Inflammatory macrophage treated with lipopolysaccharide for 1 hour (primary cell): ENCODE measurements around the gene VTI1A.
"Not testable (repeated sequence)": the region's sequence is repeated elsewhere in the genome, so short reads cannot be mapped to it uniquely, and the experiment has no call there.

Experiments
- DNase-seq, 2 donors: peaks; one replicate each; pipeline ENCODE4 v3.0.0-alpha.2; 2020 to 2022

Gene VTI1A

GRCh38 chr10:112507988-112508387 lies 61.0 kb downstream of the VTI1A start:
- DNase-seq, result no peak

DNA sequence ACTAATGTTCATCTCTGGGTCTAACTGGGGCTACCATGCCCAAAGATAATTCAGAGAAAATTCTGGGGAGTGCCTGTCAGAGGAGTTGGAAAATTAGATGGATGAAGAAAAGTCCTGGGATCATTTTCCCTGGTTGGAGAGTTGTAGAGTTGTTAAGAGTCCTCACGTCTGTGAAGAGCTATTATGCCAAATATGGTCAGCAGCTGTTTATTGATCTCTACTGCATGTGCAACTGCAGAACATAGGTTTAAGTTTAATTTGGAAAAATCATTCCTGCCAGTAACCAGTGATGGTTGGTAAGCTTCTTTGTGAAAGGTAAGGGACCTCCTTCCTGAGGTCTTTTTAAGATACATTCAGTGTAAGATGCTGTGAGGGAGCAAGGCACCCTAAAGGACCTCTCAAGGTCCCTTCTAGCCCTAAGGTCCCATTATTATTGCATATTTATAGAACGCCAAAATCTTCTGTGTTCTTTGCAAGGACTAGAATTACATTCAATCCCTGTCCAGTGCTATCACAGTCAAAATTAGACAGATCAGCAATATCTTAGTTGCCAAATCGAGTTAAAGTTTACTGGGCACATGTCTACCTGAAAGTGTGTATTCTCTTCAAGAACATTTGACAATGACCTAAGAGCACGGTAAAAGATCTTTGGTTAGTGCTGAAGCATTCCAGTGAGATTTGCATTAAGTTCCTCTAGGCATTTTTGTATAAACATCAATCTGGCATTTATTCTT lies 62.7 kb downstream of the VTI1A start:
- DNase-seq, result no peak

DNA sequence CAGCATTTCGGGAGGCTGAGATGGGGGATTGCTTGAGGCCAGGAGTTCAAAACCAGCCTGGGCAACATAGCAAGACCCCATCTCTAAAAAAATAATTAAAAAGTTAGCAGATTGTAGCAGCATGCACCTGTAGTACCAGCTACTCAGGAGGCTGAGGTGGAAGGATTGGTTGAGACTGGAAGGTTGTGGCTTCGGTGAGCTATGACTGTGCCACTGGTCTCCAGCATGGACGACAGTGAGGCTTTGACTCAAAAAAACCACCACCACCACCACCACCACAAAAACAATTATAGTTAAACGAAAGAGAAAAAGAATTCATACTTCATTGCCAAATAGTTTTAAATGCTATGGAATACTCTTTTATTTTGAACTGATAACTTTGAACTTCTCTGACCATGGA lies 63.4 kb downstream of the VTI1A start:
- DNase-seq, result no peak

- DNase-seq, result no peak
Measured at GRCh38 chr10:112512294-112512693, 65.3 kb downstream of the VTI1A start.

- DNase-seq, result no peak
Measured at GRCh38 chr10:112515126-112515525, 68.1 kb downstream of the VTI1A start.

DNA sequence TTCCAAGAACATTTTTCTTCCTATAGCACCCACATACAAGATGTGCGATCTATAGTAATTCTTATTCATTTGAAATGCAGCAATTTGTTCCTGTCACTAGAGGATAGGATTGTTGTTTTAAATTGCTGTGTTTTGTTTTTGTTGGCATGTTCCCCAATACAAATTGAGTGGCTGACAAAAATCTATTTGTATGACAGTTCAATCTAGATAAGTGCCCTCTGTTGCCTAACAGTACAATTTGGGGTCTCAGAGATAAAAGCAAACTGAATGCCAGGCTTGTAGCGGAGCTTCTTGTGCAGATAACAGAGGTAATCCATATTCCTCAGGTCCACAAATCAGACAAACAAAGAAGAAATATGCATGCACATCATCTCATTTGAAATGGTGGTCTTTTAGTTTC lies 68.8 kb downstream of the VTI1A start:
- no peak for DNase-seq

GRCh38 chr10:112517451-112517862 lies 70.4 kb downstream of the VTI1A start:
- DNase-seq, result no peak

GRCh38 chr10:112519133-112519761 lies 72.2 kb downstream of the VTI1A start:
- DNase-seq, result no peak

- no peak for DNase-seq
Measured at GRCh38 chr10:112520914-112521313, 73.9 kb downstream of the VTI1A start.

DNA sequence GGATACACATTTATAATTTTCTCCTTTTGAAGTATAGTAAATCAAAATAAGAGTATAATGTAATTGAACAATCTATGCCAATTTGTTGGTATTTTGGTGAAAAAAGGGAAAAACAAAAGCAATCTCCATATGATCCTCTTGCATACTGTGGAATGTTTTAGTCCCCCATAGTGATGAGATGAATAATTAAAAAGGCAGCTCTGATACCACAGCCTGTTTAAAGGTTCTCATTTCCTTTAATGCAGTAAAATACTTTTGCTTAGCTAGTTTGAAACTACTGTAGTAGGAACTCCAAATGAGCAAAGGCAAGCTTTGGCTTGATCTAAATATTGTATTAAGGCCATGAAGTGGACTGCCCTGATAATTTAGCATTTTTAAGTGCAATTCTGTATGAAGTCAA lies 77.6 kb downstream of the VTI1A start:
- DNase-seq, result no peak

GRCh38 chr10:112525200-112525599 lies 78.2 kb downstream of the VTI1A start:
- DNase-seq, result no peak

- DNase-seq, result no peak
Measured at GRCh38 chr10:112526139-112526538, 79.1 kb downstream of the VTI1A start.

GRCh38 chr10:112526906-112527305 lies 79.9 kb downstream of the VTI1A start:
- DNase-seq, result no peak

DNA sequence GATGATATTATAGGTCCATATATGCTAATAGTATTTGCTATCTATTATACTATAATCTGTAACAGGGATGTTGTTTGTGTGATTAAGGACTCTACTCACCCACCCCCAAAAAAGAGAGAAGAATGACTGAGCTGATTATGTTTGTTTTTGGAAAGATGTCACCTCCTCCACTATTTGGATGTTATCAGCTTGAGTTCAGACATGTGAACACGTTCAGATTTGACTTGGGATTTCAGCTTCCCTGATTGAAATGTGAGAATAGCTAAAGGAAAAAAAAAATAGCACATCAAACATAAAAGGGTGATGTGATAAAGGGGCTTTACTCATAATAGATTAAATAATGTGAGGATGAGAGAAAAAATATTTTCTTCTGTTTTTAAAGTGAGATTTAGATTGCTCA lies 81.2 kb downstream of the VTI1A start:
- no peak for DNase-seq

- no peak for DNase-seq
Measured at GRCh38 chr10:112531421-112531820, 84.4 kb downstream of the VTI1A start.

DNA sequence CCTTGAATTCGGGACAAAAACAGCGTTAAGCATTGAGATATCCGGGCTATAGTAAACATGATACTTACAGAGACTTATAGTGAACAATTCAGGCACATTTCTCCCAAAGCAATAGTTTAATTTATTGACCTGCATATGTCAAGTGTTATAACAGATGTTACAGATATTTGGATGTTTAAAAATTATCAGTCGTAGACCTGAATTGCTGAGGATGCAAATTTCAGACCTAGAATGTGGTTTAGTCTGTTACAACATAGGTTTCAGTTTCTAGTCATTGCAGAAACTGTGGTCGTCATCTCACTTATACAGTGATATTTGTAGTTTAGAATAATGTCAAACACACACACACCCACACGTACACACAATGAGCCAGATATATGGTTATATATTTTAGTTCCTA lies 85.2 kb downstream of the VTI1A start:
- DNase-seq, result peak; percentile 69 to 79

DNA sequence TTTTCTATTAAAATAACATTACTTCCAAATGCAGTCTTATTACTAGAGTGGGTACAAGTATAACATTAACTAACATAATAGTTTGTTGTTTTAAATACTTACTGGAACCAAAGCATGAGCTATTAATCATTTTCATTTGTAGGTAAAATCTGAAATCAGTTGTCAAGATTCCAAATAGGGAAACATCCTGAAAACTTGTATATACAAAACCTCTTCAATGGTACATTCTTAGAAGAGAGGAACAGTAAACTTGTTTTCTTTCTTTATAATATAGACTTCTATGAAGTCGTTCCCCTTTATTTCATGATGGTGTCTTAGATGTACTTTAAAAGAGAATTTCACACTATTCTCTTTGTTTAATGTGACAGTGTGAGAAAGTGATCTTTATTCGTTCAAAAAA lies 85.9 kb downstream of the VTI1A start:
- no peak for DNase-seq

DNA sequence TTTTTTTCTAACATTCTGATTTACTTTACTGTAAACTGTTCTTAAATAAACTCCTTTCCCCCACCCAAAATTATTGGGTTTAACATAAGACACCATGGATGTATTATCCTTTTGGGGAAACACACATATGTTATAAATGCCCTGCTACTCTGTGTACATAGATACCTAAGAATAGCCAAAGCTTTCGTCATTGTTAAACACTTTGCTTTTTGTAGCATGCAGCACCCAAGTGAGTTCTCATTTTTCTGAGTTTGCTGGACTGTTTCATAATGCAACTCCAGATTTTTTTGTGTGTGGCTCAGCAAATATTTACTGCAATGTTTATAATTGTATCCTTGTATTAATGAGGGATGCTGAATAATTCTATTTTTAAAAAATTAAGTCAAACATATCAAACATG lies 86.9 kb downstream of the VTI1A start:
- peak in 1 of 2 donors; percentile 39 for DNase-seq

DNA sequence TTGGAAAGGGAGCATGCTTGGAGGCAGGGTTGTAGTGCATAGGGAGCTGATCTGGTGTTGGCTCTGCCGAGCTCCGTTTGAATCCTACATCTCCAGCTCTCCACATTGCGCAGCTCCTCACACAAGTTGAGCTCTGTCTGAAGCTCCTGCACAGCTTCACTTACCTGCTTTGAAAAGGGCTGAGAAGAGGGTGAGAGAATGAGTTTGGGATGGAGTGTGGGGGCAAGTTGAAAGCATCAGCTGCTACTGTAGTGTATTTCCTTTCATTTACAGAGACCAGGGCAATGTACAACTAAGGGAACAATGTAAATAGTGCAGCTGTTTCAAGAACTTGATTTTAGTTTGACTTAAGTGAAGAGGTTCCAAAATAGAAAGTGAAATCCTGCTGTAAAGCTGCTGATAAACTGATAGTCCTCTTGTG lies 88.5 kb downstream of the VTI1A start:
- no peak for DNase-seq

- no peak for DNase-seq
Measured at GRCh38 chr10:112536663-112537062, 89.6 kb downstream of the VTI1A start.

DNA sequence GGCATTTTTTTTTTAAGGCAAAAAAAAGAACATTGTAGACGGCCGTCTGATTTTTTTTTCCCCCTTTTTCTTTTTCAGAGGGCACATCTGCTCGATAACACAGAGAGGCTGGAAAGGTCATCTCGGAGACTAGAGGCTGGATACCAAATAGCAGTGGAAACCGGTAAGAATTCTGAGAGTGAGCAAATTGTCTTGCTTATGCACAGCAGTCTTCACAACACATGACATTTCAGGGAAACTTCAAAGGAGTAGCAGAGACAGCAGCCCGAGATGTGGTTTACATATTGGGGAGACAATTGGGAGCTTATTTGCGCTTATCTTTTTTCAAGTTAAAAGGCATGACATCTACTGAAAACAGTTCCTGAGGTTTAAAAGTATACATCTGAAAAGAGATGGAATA lies 91.2 kb downstream of the VTI1A start:
- no peak for DNase-seq

GRCh38 chr10:112539340-112539739 lies 92.3 kb downstream of the VTI1A start:
- no peak for DNase-seq

GRCh38 chr10:112542823-112543222 lies 95.8 kb downstream of the VTI1A start:
- DNase-seq, result not testable (repeated sequence)

DNA sequence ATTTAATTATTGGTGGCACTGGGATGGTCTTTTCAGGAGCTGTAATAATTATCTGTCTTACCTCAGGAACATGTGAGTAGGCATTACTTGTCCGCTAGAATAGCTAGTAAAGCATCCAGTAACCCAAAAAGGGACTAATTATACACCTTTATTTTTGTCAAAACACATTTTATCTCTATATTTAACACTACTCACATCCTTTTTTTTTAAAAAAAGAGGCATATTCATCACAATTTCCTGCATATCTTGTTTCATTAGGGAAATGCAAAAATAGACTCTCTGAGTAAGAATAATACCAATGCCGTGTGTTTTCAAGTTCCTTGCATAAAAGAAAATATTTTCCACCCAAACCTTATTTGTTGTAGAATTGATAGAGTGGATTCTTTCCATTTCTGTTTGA lies 99.5 kb downstream of the VTI1A start:
- no peak for DNase-seq
